ENCODE results near the gene MFF. TPM values are rescaled to one million over a fixed set of nuclear protein-coding genes. Genes with fewer than 3 reads are reported as not detected.

The MFF gene
- total RNA-seq, 1 donor from 2014 or later = 106 TPM

- Mint-ChIP-seq H3K4me1 (ENCODE audit: unreplicated experiment) (no peaks in the 10 kb centered on the region), H3K36me3 (ENCODE audit: low read depth, unreplicated experiment) (no peaks in the 10 kb centered on the region), H3K9me3 (ENCODE audit: unreplicated experiment) (no peaks in the 10 kb centered on the region), H3K4me3 (ENCODE audit: unreplicated experiment) (no peak overlapping the region), H3K27ac (ENCODE audit: unreplicated experiment) (no peak overlapping the region), H3K27me3 (ENCODE audit: unreplicated experiment) (no peaks in the 10 kb centered on the region)
- DNase-seq (ENCODE audit: low spot score) = no peak
- TF ChIP-seq, protein P1, sequence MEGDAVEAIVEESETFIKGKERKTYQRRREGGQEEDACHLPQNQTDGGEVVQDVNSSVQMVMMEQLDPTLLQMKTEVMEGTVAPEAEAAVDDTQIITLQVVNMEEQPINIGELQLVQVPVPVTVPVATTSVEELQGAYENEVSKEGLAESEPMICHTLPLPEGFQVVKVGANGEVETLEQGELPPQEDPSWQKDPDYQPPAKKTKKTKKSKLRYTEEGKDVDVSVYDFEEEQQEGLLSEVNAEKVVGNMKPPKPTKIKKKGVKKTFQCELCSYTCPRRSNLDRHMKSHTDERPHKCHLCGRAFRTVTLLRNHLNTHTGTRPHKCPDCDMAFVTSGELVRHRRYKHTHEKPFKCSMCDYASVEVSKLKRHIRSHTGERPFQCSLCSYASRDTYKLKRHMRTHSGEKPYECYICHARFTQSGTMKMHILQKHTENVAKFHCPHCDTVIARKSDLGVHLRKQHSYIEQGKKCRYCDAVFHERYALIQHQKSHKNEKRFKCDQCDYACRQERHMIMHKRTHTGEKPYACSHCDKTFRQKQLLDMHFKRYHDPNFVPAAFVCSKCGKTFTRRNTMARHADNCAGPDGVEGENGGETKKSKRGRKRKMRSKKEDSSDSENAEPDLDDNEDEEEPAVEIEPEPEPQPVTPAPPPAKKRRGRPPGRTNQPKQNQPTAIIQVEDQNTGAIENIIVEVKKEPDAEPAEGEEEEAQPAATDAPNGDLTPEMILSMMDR (IDR thresholded peaks at IDR 0.05; ENCODE audit: unreplicated experiment) = no peak
These were observed 40.8 kb downstream of the MFF start for GRCh38 chr2:227365833-227366232.

DNA sequence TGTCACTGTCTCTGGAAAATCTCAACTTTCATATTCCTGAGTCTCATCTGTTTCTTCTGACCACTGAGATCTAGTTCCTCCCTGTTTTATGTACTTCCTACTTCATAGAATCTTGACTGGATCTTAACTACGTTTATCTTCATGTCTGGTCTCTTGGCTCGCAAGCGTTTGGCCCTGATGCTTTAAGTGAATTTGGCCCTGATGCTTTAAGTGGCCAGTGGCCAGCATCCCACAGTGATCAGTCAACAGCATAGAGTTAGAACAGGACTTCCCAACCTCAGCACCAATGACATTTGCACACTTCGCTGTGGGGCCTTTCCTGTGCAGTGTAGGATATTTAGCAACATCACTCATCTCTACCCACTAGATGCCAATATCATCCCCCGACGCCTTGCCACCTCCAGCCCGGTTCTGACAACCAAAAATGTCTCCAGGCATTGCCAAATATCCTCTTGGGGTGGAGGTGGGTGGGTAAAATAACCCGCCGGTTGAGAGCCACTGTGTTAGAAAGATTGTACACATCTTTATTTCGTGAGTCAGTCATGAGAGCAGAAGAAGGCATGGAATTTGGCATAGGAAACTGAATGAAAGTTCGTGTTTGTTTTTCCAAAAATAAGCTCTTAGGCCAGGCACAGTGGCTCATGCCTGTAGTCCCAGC, 41.8 kb downstream of the MFF start:
- Mint-ChIP-seq H3K9me3 (ENCODE audit: unreplicated experiment) (no peaks in the 10 kb centered on the region), H3K27ac (ENCODE audit: unreplicated experiment) (no peak overlapping the region), H3K4me3 (ENCODE audit: unreplicated experiment) (no peak overlapping the region), H3K4me1 (ENCODE audit: unreplicated experiment) (no peaks in the 10 kb centered on the region), H3K36me3 (ENCODE audit: low read depth, unreplicated experiment) (no peaks in the 10 kb centered on the region), H3K27me3 (ENCODE audit: unreplicated experiment) (no peaks in the 10 kb centered on the region)
- TF ChIP-seq, protein P1 (IDR thresholded peaks at IDR 0.05; ENCODE audit: unreplicated experiment) = no peak
- DNase-seq (ENCODE audit: low spot score) = no peak

DNA sequence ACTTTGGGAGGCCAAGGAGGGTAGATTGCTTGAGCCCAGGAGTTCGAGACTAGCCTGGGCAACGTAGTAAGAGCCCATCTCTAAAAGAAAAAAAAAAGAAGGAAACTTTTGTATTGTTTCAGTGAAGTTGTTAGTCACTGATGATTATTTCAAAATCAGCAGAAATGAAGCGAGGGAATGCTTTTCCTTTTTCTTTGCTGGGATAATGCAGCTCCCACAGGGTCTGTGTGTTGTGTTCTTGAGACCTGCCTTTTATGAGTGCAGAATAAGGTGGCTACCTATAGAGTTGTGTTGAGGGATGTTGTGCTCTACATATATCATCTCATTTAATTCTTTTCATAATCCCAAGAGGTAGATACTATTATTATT, 42.4 kb downstream of the MFF start:
- no peaks in the 10 kb centered on the region for H3K9me3 Mint-ChIP-seq (ENCODE audit: unreplicated experiment)
- H3K4me1 Mint-ChIP-seq (ENCODE audit: unreplicated experiment) = no peaks in the 10 kb centered on the region
- H3K36me3 Mint-ChIP-seq (ENCODE audit: low read depth, unreplicated experiment) = no peaks in the 10 kb centered on the region
- H3K27me3 Mint-ChIP-seq (ENCODE audit: unreplicated experiment) = no peaks in the 10 kb centered on the region
- no peak overlapping the region for H3K4me3 Mint-ChIP-seq (ENCODE audit: unreplicated experiment)
- no peak for DNase-seq (ENCODE audit: low spot score)
- no peak overlapping the region for H3K27ac Mint-ChIP-seq (ENCODE audit: unreplicated experiment)
- TF ChIP-seq, protein P1 (IDR thresholded peaks at IDR 0.05; ENCODE audit: unreplicated experiment) = no peak

- no peak for DNase-seq (ENCODE audit: low spot score)
- Mint-ChIP-seq H3K4me3 (ENCODE audit: unreplicated experiment) (no peak overlapping the region), H3K9me3 (ENCODE audit: unreplicated experiment) (no peaks in the 10 kb centered on the region), H3K27me3 (ENCODE audit: unreplicated experiment) (no peaks in the 10 kb centered on the region), H3K36me3 (ENCODE audit: low read depth, unreplicated experiment) (no peaks in the 10 kb centered on the region), H3K4me1 (ENCODE audit: unreplicated experiment) (no peaks in the 10 kb centered on the region), H3K27ac (ENCODE audit: unreplicated experiment) (no peak overlapping the region)
- TF ChIP-seq, protein P1 (IDR thresholded peaks at IDR 0.05; ENCODE audit: unreplicated experiment) = no peak
These were observed 43.5 kb downstream of the MFF start for GRCh38 chr2:227368574-227368973.

GRCh38 chr2:227370092-227370491, 45.0 kb downstream of the MFF start:
- Mint-ChIP-seq H3K27me3 (ENCODE audit: unreplicated experiment) (no peaks in the 10 kb centered on the region), H3K9me3 (ENCODE audit: unreplicated experiment) (no peaks in the 10 kb centered on the region), H3K27ac (ENCODE audit: unreplicated experiment) (no peak overlapping the region), H3K4me3 (ENCODE audit: unreplicated experiment) (no peak overlapping the region), H3K36me3 (ENCODE audit: low read depth, unreplicated experiment) (no peaks in the 10 kb centered on the region), H3K4me1 (ENCODE audit: unreplicated experiment) (no peaks in the 10 kb centered on the region)
- TF ChIP-seq, protein P1 (IDR thresholded peaks at IDR 0.05; ENCODE audit: unreplicated experiment) = no peak
- DNase-seq (ENCODE audit: low spot score) = no peak
